Measurements from ENCODE around the gene ADAMTS3.

GRCh38 chr4:72553540-72554337 is 15.3 kb downstream of the ADAMTS3 start:
- TF ChIP-seq CTCF (IDR thresholded peaks at IDR 0.05 in 4 of 5, conservative IDR thresholded peaks at IDR 0.05 in 1 of 5) (no peak), POLR2A (IDR thresholded peaks at IDR 0.05) (no peak)
